BE2C (cell line): ENCODE data around the gene POLR1E.

Experiments used
- DNase-seq: peaks from one replicate; pipeline ENCODE4 v3.0.0-alpha.2; 2020
- H3K27me3 ChIP-seq: fragments of 250-450 bp; sonication (Bioruptor Pico); 2 replicates; pipeline ENCODE4 v1.5.1; 2020; ENCODE audit warnings: mild to moderate bottlenecking
- H3K36me3 ChIP-seq: fragments of 250-450 bp; sonication (Bioruptor Pico); 2 replicates; pipeline ENCODE4 v1.5.1; 2020; ENCODE audit warnings: mild to moderate bottlenecking
- H3K4me1 ChIP-seq: fragments of 250-450 bp; sonication (Bioruptor Pico); 2 replicates; pipeline ENCODE4 v1.5.1; 2020
- H3K4me3 ChIP-seq: 2 replicates; pipeline ENCODE4 v1.5.1; 2011; ENCODE audit warnings: low read depth, low read length
- H3K9me3 ChIP-seq: fragments of 250-450 bp; sonication (Bioruptor Pico); 2 replicates; pipeline ENCODE4 v1.5.1; 2020
- TF ChIP-seq, protein P1 (sequence below): IDR thresholded peaks from 2 replicates; pipeline ENCODE4 v1.5.1; 2012; ENCODE audit warnings: mild to moderate bottlenecking, low read depth, low read length

POLR1E gene

DNA sequence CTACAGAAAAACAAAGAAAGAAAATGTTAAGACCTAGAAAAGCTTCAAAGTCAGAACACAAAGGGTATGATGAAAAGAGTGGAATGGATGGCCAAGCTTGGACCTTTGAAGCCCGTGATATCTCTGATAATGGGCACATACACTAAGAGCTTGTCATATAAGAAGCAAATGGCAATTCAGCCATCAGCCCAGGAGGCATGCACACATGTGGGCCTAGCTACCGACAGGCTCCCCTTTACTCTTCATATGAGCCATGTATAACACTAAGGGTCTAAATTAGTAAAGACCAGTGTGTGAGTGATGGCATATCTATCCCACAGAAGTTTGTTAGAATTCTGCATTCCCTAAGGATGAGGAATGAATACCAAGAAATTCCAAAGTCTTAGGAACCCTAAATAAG lies 43.2 kb upstream of the POLR1E start:
- DNase-seq, result no peak
- TF ChIP-seq, protein P1, sequence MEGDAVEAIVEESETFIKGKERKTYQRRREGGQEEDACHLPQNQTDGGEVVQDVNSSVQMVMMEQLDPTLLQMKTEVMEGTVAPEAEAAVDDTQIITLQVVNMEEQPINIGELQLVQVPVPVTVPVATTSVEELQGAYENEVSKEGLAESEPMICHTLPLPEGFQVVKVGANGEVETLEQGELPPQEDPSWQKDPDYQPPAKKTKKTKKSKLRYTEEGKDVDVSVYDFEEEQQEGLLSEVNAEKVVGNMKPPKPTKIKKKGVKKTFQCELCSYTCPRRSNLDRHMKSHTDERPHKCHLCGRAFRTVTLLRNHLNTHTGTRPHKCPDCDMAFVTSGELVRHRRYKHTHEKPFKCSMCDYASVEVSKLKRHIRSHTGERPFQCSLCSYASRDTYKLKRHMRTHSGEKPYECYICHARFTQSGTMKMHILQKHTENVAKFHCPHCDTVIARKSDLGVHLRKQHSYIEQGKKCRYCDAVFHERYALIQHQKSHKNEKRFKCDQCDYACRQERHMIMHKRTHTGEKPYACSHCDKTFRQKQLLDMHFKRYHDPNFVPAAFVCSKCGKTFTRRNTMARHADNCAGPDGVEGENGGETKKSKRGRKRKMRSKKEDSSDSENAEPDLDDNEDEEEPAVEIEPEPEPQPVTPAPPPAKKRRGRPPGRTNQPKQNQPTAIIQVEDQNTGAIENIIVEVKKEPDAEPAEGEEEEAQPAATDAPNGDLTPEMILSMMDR, result no peak
- Histone ChIP-seq H3K4me3 (no peak overlapping the region), H3K36me3 (peaks cover 51% of the 10 kb centered on the region), H3K9me3 (no peaks in the 10 kb centered on the region), H3K27me3 (no peaks in the 10 kb centered on the region), H3K4me1 (peaks cover 7% of the 10 kb centered on the region; the same call in 1 of the 2 replicates)

DNA sequence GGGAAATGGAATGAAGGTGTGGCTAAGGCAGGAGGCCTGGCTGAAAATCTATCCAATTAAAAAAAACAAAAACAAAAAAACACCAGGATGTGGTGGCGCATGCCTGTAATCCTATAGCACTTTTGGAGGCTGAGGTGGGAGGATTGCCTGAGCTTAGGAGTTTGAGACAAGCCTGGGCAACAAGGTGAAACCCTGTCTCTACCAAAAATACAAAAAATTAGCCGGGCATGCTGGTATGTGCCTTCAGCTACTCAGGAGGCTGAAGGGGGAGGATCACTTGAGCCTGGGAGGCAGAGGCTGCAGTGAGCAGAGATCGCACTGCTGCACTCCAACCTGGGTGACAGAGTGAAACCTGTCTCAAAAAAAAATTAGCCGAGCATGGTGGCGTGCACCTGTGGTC lies 42.2 kb upstream of the POLR1E start:
- Histone ChIP-seq H3K4me1 (peaks cover 7% of the 10 kb centered on the region; the same call in 1 of the 2 replicates), H3K27me3 (no peaks in the 10 kb centered on the region), H3K36me3 (peaks cover 47% of the 10 kb centered on the region), H3K9me3 (no peaks in the 10 kb centered on the region), H3K4me3 (no peak overlapping the region)
- TF ChIP-seq, protein P1, result no peak
- DNase-seq, result no peak

DNA sequence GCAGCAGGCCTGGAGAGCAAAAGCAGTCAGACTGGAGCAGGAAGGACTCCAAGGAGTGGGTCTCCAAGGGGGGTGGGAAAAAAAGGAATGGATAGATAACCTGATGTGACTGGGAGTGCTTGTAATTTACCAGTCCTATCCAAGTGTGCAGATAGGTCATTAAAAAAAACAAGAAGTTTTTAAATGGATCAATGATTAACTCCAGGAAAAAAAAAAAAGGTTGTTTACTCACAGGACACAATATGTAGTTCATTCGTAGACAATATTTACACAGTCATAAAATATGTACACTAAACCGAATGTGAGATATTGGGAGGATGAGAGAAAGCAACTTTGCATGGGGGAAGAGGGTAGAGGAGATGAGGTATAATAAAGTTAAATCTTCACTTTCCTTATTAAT lies 40.9 kb upstream of the POLR1E start:
- Histone ChIP-seq H3K27me3 (no peaks in the 10 kb centered on the region), H3K9me3 (no peaks in the 10 kb centered on the region), H3K4me3 (no peak overlapping the region), H3K4me1 (peaks cover 7% of the 10 kb centered on the region; the same call in 1 of the 2 replicates), H3K36me3 (peaks cover 36% of the 10 kb centered on the region)
- TF ChIP-seq, protein P1, result no peak
- no peak for DNase-seq

DNA sequence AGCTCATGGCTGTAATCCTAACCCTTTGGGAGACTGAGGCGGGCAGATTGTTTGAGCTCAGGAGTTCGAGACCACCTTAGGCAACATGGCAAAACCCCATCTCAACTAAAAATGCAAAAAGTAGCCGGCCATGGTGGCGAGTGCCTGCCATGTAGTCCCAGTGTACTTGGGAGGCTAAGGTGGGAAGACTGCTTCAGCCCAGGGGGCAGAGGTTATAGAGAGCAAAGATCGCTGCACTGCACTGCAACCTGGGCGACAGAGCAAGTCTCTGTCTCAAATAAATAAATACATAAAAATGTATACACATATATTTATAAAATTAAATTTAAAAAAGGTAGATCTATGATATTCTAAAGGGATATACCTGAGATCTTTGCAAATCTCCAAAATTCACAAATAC lies 39.9 kb upstream of the POLR1E start:
- Histone ChIP-seq H3K27me3 (no peaks in the 10 kb centered on the region), H3K36me3 (peaks cover 29% of the 10 kb centered on the region), H3K9me3 (no peaks in the 10 kb centered on the region), H3K4me3 (no peak overlapping the region), H3K4me1 (peaks cover 7% of the 10 kb centered on the region; the same call in 1 of the 2 replicates)
- no peak for DNase-seq
- TF ChIP-seq, protein P1, result no peak

DNA sequence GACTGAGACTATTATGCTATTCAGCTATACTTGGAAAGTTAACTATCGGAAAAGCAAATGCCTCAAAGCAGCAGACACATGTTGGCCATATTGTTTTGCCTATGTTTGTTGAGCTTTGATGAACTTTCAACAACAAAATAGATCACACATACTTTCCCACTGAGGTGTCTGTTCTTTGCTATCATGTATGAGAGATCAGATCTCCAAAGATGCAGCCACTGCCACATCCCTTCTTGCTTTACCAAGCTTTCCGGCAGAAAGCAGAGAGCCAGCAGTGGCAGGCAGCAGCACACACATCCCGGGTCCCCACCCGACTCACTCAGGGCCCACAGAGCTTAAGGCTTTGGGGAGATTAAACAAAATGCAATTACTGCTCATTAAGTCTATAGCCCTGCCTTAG lies 39.3 kb upstream of the POLR1E start:
- Histone ChIP-seq H3K9me3 (no peaks in the 10 kb centered on the region), H3K27me3 (no peaks in the 10 kb centered on the region), H3K36me3 (peaks cover 23% of the 10 kb centered on the region), H3K4me1 (peaks cover 7% of the 10 kb centered on the region; the same call in 1 of the 2 replicates), H3K4me3 (no peak overlapping the region)
- TF ChIP-seq, protein P1, result no peak
- no peak for DNase-seq

DNA sequence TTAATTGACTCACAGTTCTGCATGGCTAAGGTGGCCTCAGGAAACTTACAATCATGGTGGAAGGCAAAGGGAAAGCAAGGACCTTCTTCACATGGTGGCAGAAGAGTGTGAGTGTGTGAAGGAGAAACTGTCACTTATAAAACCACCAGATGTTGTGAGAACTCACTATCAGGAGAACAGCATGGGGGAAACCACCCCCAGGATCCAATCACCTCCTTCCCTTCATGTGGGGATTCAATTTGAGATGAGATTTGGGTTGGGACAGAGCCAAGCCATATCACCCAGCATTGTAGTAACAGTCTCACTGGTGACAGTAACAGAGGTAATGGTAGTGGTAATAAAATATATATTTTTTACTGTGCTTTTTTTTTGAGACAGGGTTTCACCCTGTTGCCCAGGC lies 38.6 kb upstream of the POLR1E start:
- no peak overlapping the region for H3K4me3 ChIP-seq
- no peaks in the 10 kb centered on the region for H3K27me3 ChIP-seq
- no peaks in the 10 kb centered on the region for H3K9me3 ChIP-seq
- TF ChIP-seq, protein P1, result no peak
- DNase-seq, result no peak
- peaks cover 10% of the 10 kb centered on the region for H3K4me1 ChIP-seq
- peaks cover 16% of the 10 kb centered on the region for H3K36me3 ChIP-seq
